H1 (cell line): ENCODE results near the gene CALU. TPM values are rescaled to one million over a fixed set of nuclear protein-coding genes. Genes with fewer than 3 reads are reported as not detected.

ENCODE experiments used
- CTCF ChIA-PET: fragments of 300-600 bp; sonication (Branson Sonifier 250); formaldehyde crosslinking; loops from one replicate; lab custom pipeline; 2021; ENCODE audit not compliant: partially characterized antibody; lab: Charles Lee
- POLR2A ChIA-PET: fragments of 300-600 bp; sonication (Branson Sonifier 250); formaldehyde crosslinking; loops from one replicate; lab custom pipeline; 2021; ENCODE audit warnings: inconsistent platforms; ENCODE audit not compliant: partially characterized antibody; lab: Charles Lee
- DNase-seq, 2 experiments: peaks; one replicate each; pipeline versions ENCODE4 v3.0.0 to v3.0.0-alpha.2; 2010 to 2022; ENCODE audit warnings: low spot score in 2 of 2, low read depth in 1 of 2, mixed read lengths in 1 of 2
- FAIRE-seq: peaks from 2 replicates; lab custom pipeline; 2011; peaks lifted over from hg19 to GRCh38; lab: Jason Lieb, UNC
- H2AFZ ChIP-seq: 2 replicates; pipeline ENCODE4 v1.8.1; 2012; ENCODE audit warnings: low read length, inconsistent platforms
- H2AK5ac ChIP-seq: 2 replicates; pipeline ENCODE4 v1.6.1; 2013; ENCODE audit warnings: low read depth, low read length
- H2BK120ac ChIP-seq: replicated peaks from 2 replicates; pipeline ENCODE3; 2013; ENCODE audit warnings: low read depth, low read length, inconsistent platforms
- H2BK12ac ChIP-seq: 2 replicates; pipeline ENCODE4 v1.6.1; 2013; ENCODE audit warnings: low read depth, low read length
- H2BK15ac ChIP-seq: 2 replicates; pipeline ENCODE4 v1.6.1; 2013; ENCODE audit warnings: low read length
- H2BK20ac ChIP-seq: 2 replicates; pipeline ENCODE4 v1.6.1; 2013; ENCODE audit warnings: low read length
- H2BK5ac ChIP-seq: 2 replicates; pipeline ENCODE4 v1.6.1; 2013; ENCODE audit warnings: low read depth, low read length
- H3K14ac ChIP-seq: 2 replicates; pipeline ENCODE4 v1.6.1; 2013; ENCODE audit warnings: inconsistent platforms; ENCODE audit not compliant: insufficient read length
- H3K18ac ChIP-seq: 2 replicates; pipeline ENCODE4 v1.6.1; 2013; ENCODE audit warnings: low read length; ENCODE audit errors: extremely low read depth
- H3K23ac ChIP-seq: 2 replicates; pipeline ENCODE4 v1.6.1; 2013; ENCODE audit warnings: inconsistent platforms; ENCODE audit not compliant: insufficient read length
- H3K23me2 ChIP-seq: 2 replicates; pipeline ENCODE4 v1.6.1; 2013; ENCODE audit warnings: low read depth, low read length
- H3K27ac ChIP-seq: 2 replicates; pipeline ENCODE4 v1.6.1; 2011; ENCODE audit warnings: low read depth, low read length, inconsistent platforms
- H3K27me3 ChIP-seq, 4 experiments: replicated peaks in 1 of 4; 1 replicate in 1 of 4; 2 replicates in 3 of 4; pipeline versions ENCODE4 v1.6.1 to v1.8.1; 2011 to 2013; ENCODE audit warnings: low read length in 3 of 4, mild to moderate bottlenecking in 3 of 4, inconsistent platforms in 2 of 4, mixed read lengths in 2 of 4, moderate library complexity in 1 of 4; ENCODE audit not compliant: control insufficient read depth in 3 of 4, insufficient read depth in 3 of 4; ENCODE audit errors: extremely low read depth in 1 of 4
- H3K36me3 ChIP-seq, 4 experiments: 2 replicates each; pipeline versions ENCODE4 v1.6.1 to v1.8.1; 2011 to 2013; ENCODE audit warnings: mild to moderate bottlenecking in 4 of 4, low read length in 3 of 4, moderate library complexity in 2 of 4, control low read depth in 1 of 4, inconsistent platforms in 1 of 4; ENCODE audit not compliant: insufficient read depth in 4 of 4, control insufficient read depth in 2 of 4
- H3K4ac ChIP-seq: replicated peaks from 2 replicates; pipeline ENCODE3; 2013; ENCODE audit warnings: low read length, low read depth, mixed read lengths, inconsistent platforms; ENCODE audit not compliant: insufficient read length
- H3K4me1 ChIP-seq, 4 experiments: replicated peaks in 1 of 4; 1 replicate in 1 of 4; 2 replicates in 3 of 4; pipeline versions ENCODE4 v1.6.1 to v1.8.1; 2011 to 2013; ENCODE audit warnings: low read length in 3 of 4, inconsistent platforms in 2 of 4, mixed read lengths in 1 of 4; ENCODE audit not compliant: insufficient read depth in 4 of 4, control insufficient read depth in 3 of 4
- H3K4me2 ChIP-seq, 2 experiments: 2 replicates each; pipeline versions ENCODE4 v1.6.1 to v1.8.1; 2011 to 2013; ENCODE audit warnings: low read depth in 2 of 2, low read length in 2 of 2, control low read depth in 1 of 2, inconsistent platforms in 1 of 2, mild to moderate bottlenecking in 1 of 2; ENCODE audit not compliant: insufficient read depth in 1 of 2
- H3K4me3 ChIP-seq, 4 experiments: fragments of 200-600, 300-600 bp in 1 of 4; sonication (generic), shearing (Covaris generic), sonication (Bioruptor Twin) in 1 of 4; 2 replicates each; pipeline versions ENCODE4 v1.5.1 to v1.8.1; 2011 to 2016; ENCODE audit warnings: low read length in 4 of 4, low read depth in 3 of 4, control low read depth in 2 of 4, inconsistent platforms in 2 of 4, mild to moderate bottlenecking in 2 of 4, mixed read lengths in 1 of 4, moderate library complexity in 1 of 4; ENCODE audit not compliant: insufficient read depth in 2 of 4; ENCODE audit errors: extremely low read depth in 1 of 4
- H3K56ac ChIP-seq: replicated peaks from 2 replicates; pipeline ENCODE3; 2013; ENCODE audit warnings: low read depth, mild to moderate bottlenecking, mixed read lengths, low read length, inconsistent platforms; ENCODE audit not compliant: insufficient read length
- H3K79me1 ChIP-seq: 2 replicates; pipeline ENCODE4 v1.6.1; 2013; ENCODE audit warnings: low read depth, low read length, control low read depth
- H3K79me2 ChIP-seq, 2 experiments: 2 replicates each; pipeline versions ENCODE4 v1.6.1 to v1.8.1; 2012 to 2013; ENCODE audit warnings: low read length in 2 of 2, mild to moderate bottlenecking in 2 of 2, inconsistent platforms in 1 of 2; ENCODE audit not compliant: insufficient read depth in 2 of 2, control insufficient read depth in 1 of 2
- H3K9ac ChIP-seq, 4 experiments: replicated peaks in 1 of 4; 1 replicate in 1 of 4; 2 replicates in 3 of 4; pipeline versions ENCODE4 v1.6.1 to v1.8.1; 2011 to 2013; ENCODE audit warnings: low read depth in 3 of 4, low read length in 3 of 4, control low read depth in 2 of 4, mild to moderate bottlenecking in 2 of 4, moderate library complexity in 2 of 4, inconsistent platforms in 1 of 4; ENCODE audit errors: extremely low read depth in 1 of 4
- H3K9me3 ChIP-seq, 2 experiments: 2 replicates each; pipeline versions ENCODE4 v1.6.1 to v1.8.1; 2012 to 2013; ENCODE audit warnings: mild to moderate bottlenecking in 2 of 2, moderate library complexity in 2 of 2, control low read depth in 1 of 2, inconsistent platforms in 1 of 2, low read depth in 1 of 2, low read length in 1 of 2, mixed read lengths in 1 of 2; ENCODE audit not compliant: insufficient read depth in 2 of 2
- H4K20me1 ChIP-seq, 2 experiments: replicated peaks in 1 of 2; 2 replicates each; pipeline versions ENCODE3 to v1.8.1; 2011 to 2013; ENCODE audit warnings: inconsistent platforms in 2 of 2, low read length in 2 of 2, mild to moderate bottlenecking in 1 of 2; ENCODE audit not compliant: insufficient read depth in 2 of 2, control insufficient read depth in 1 of 2
- H4K5ac ChIP-seq: 2 replicates; pipeline ENCODE4 v1.6.1; 2013; ENCODE audit warnings: low read length, low read depth, mixed read lengths, inconsistent platforms; ENCODE audit not compliant: insufficient read length
- H4K8ac ChIP-seq: 2 replicates; pipeline ENCODE4 v1.8.0; 2013; ENCODE audit warnings: mild to moderate bottlenecking, moderate library complexity, low read length, inconsistent platforms; ENCODE audit not compliant: insufficient read depth; ENCODE audit errors: extremely low read depth
- H4K91ac ChIP-seq: replicated peaks from 2 replicates; pipeline ENCODE3; 2013; ENCODE audit warnings: low read length, mixed read lengths, inconsistent platforms; ENCODE audit not compliant: insufficient read length
- CBX8 ChIP-seq: fragments of 300-800, 300-1000 bp; sonication (generic); IDR thresholded peaks from 2 replicates; pipeline ENCODE4 v1.7.1; 2016; ENCODE audit warnings: low read depth, low read length, borderline replicate concordance
- GABPA ChIP-seq: IDR thresholded peaks from 2 replicates; pipeline ENCODE4 v1.6.1; 2011; ENCODE audit warnings: mild to moderate bottlenecking, low read length, moderate library complexity, borderline replicate concordance; ENCODE audit not compliant: insufficient read depth
- JUN ChIP-seq: IDR thresholded peaks from 2 replicates; pipeline ENCODE4 v1.6.1; 2011; ENCODE audit warnings: low read depth, mild to moderate bottlenecking, improper control_type of control experiment, low read length
- POLR2AphosphoS5 ChIP-seq: IDR thresholded peaks from 2 replicates; pipeline ENCODE4 v1.6.1; 2011; ENCODE audit warnings: low read depth, low read length
- SIX5 ChIP-seq: IDR thresholded peaks from 2 replicates; pipeline ENCODE4 v1.6.1; 2011; ENCODE audit warnings: mild to moderate bottlenecking, low read depth, low read length
- SRF ChIP-seq: IDR thresholded peaks from 2 replicates; pipeline ENCODE4 v1.6.1; 2011; ENCODE audit warnings: mild to moderate bottlenecking, low read depth, low read length, moderate library complexity
- WGBS, 2 experiments: shearing (Covaris generic) in 1 of 2; methylation state at CpG; one replicate each; pipeline versions ENCODE4 v1.1.6 to v1.1.7; 2013 to 2015; ENCODE audit warnings: low lambda C conversion rate in 2 of 2, mixed read lengths in 2 of 2, inconsistent platforms in 1 of 2, low coverage in 1 of 2, missing lambda C conversion rate in 1 of 2; ENCODE audit not compliant: insufficient replicate concordance in 2 of 2, insufficient coverage in 1 of 2, insufficient read length in 1 of 2; ENCODE audit errors: extremely low coverage in 1 of 2, missing lambda C conversion rate in 1 of 2; 5-methylcytosine and 5-hydroxymethylcytosine counted together
- polyA plus RNA-seq, 7 experiments: library from polyadenylated mRNA; depleted of rRNA in 3 of 7; stranded (reverse) in 5 of 7; unstranded in 2 of 7; fragments of >200 nt in 5 of 7; fragments of 200-250 nt in 2 of 7; gene quantifications; 1 replicate in 5 of 7; 2 replicates in 1 of 7; 4 replicates in 1 of 7; pipeline versions ENCODE4 v1.2.1 to v1.2.3, GENCODE V29; 2011 to 2013; ENCODE audit warnings: missing spikeins in 2 of 7, mixed read lengths in 2 of 7
- total RNA-seq: library from RNA; stranded (reverse); fragmentation: NEBNext Ultra II Directional; extraction: Animal tissue kit (Norgen Biotek cat#: 25700); gene quantifications from 2 replicates; pipeline ENCODE4 v1.2.1, GENCODE V29; 2021
- TF ChIP-seq, protein P1 (sequence below): IDR thresholded peaks from 2 replicates; pipeline ENCODE4 v1.6.1; 2011; ENCODE audit warnings: low read length, improper control_type of control experiment

CALU gene
- total and polyA plus RNA-seq, 2 of the 8 experiments (the other 6 are each of a cell fraction or from before 2014, with no cell fraction given) = 67.2 to 170 TPM

GRCh38 chr7:128727239-128727638 is 11.9 kb upstream of the CALU start:
- H3K4me3 ChIP-seq = no peak overlapping the region
- H3K23me2 ChIP-seq = no peaks in the 10 kb centered on the region; the same call in 1 of the 2 replicates
- no peaks in the 10 kb centered on the region for H3K79me2 ChIP-seq
- no peak overlapping the region for H2BK5ac ChIP-seq
- H2BK120ac ChIP-seq = no peak overlapping the region
- no peak overlapping the region for H3K18ac ChIP-seq
- H3K56ac ChIP-seq = no peak overlapping the region
- no peak overlapping the region for H2BK12ac ChIP-seq
- no peaks in the 10 kb centered on the region for H3K9me3 ChIP-seq
- H4K20me1 ChIP-seq = no peaks in the 10 kb centered on the region
- H3K23ac ChIP-seq = no peak overlapping the region
- no peak overlapping the region for H2BK20ac ChIP-seq
- H4K8ac ChIP-seq = no peak overlapping the region
- H4K91ac ChIP-seq = no peak overlapping the region
- H3K27me3 ChIP-seq = no peaks in the 10 kb centered on the region
- no peak overlapping the region for H3K4ac ChIP-seq
- FAIRE-seq (no peak), DNase-seq (peak in 1 of 2 experiments; percentile 20)
- TF ChIP-seq JUN = no peak
- TF ChIP-seq SIX5 = no peak
- TF ChIP-seq, protein P1, sequence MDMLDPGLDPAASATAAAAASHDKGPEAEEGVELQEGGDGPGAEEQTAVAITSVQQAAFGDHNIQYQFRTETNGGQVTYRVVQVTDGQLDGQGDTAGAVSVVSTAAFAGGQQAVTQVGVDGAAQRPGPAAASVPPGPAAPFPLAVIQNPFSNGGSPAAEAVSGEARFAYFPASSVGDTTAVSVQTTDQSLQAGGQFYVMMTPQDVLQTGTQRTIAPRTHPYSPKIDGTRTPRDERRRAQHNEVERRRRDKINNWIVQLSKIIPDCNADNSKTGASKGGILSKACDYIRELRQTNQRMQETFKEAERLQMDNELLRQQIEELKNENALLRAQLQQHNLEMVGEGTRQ = no peak
- TF ChIP-seq SRF = no peak
- no peak for TF ChIP-seq CBX8
- no peak for TF ChIP-seq GABPA
- TF ChIP-seq POLR2AphosphoS5 = no peak
- H4K5ac ChIP-seq = no peak overlapping the region
- H2AFZ ChIP-seq = no peak overlapping the region
- no peak overlapping the region; the same call in 1 of the 2 replicates for H2BK15ac ChIP-seq
- no peak overlapping the region for H3K14ac ChIP-seq
- no peaks in the 10 kb centered on the region for H3K79me1 ChIP-seq
- ChIA-PET CTCF (interaction anchor here (1.3 kb wide), 1 partner anchor 135 kb away, joined by 3 read pairs; the partner anchor contains the start of gene ATP6V1F), POLR2A (interaction anchor here (0.8 kb wide), 1 partner anchor 11 kb away, joined by 3 read pairs; no protein-coding TSS in a partner anchor)
- no peak overlapping the region for H3K4me2 ChIP-seq
- H2AK5ac ChIP-seq = no peak overlapping the region
- H3K4me1 ChIP-seq = no peaks in the 10 kb centered on the region
- 83% methylated on average over 4 of the region's 4 CpGs; no CpG with 5 or more reads in 1 of the 2 experiments for WGBS, 2 experiments
- peaks cover 0 to 3% (median 0%) of the 10 kb centered on the region in 4 experiments; a peak in 1 of 8 replicates for H3K36me3 ChIP-seq
- H3K27ac ChIP-seq = no peak overlapping the region
- no peak overlapping the region for H3K9ac ChIP-seq
